LNCAP (cell line): ENCODE measurements around the gene RABGAP1L.

Experiments
- TF ChIP-seq, protein P1 (sequence below): fragments of 450-650 bp; IDR thresholded peaks from 2 replicates; pipeline ENCODE4 v1.5.1; 2017; ENCODE audit warnings: mild to moderate bottlenecking

The RABGAP1L gene

DNA sequence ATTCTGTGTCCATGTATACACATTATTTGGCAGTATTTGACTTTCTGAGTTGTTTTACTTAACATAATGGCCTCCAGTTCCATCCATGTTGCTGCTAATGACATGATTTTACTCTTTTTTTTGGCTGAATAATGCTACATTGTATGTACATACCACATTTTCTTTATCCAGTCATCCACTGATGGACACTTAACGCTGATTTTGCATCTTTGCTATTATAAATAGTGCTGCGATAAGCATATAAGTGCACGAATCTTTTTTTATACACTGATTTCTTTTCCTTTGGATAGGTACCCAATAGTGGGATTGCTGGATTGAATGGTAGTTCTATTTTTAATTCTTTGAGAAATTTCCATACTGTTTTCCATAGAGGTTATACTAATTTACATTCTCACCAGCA is 544.0 kb downstream of the RABGAP1L start:
- TF ChIP-seq, protein P1, sequence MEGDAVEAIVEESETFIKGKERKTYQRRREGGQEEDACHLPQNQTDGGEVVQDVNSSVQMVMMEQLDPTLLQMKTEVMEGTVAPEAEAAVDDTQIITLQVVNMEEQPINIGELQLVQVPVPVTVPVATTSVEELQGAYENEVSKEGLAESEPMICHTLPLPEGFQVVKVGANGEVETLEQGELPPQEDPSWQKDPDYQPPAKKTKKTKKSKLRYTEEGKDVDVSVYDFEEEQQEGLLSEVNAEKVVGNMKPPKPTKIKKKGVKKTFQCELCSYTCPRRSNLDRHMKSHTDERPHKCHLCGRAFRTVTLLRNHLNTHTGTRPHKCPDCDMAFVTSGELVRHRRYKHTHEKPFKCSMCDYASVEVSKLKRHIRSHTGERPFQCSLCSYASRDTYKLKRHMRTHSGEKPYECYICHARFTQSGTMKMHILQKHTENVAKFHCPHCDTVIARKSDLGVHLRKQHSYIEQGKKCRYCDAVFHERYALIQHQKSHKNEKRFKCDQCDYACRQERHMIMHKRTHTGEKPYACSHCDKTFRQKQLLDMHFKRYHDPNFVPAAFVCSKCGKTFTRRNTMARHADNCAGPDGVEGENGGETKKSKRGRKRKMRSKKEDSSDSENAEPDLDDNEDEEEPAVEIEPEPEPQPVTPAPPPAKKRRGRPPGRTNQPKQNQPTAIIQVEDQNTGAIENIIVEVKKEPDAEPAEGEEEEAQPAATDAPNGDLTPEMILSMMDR = no peak

DNA sequence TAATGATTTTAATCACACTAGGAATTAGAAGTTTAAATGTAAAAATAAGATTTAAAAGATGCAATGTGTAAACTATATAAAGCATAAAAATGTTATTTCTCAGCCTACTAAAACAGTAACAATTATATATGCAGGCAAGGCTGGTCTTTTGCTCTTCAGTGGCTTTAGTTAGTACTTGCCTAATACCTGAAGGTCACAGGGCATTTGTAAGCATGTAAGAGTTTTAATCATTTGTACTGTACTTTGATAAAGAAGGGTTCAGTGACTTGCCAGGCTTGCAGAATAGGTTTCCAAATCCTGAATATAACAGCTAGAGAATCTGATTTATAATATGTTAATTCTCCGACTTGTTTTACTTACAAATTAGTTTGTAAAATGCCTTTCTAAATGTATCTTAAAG is 545.0 kb downstream of the RABGAP1L start:
- TF ChIP-seq, protein P1 = no peak

DNA sequence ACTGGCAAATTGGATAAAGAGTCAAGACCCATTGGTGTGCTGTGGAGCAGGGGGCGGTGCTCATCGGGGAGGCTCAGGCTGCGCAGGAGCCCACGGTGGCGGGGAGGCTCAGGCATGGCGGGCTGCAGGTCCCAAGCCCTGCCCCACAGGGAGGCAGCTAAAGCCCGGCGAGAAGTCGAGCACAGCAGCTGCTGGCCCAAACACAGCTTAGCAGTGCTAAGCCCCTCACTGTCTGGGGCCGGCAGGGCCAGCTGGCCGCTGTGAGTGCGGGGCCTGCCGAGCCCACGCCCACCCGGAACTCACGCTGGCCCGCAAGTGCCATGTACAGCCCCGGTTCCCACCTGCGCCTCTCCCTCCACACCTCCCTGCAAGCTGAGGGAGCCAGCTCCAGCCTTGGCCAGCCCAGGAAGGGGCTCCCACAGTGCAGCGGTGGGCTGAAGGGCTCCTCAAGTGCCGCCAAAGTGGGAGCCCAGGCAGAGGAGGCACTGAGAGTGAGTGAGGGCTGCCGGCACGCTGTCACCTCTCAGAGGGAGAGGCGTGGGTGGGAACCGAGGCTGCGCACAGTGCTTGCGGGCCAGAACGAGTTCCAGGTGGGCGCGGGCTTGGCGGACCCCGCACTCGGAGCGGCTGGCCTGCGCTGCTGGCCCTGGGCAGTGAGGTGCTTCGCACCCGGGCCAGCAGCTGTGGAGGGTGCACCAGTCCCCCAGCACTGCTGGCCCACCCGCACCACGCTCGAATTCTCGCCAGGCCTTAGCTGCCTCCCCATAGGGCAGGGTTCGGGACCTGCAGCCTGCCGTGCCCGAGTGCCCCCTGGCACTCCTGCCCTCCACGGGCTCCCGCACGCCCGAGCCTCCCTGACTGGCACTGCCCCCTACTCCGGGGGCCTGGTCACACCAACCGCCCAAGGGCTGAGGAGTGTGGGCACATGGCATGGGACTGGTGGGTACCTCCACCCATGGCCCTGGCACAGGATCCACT is 551.8 kb downstream of the RABGAP1L start:
- TF ChIP-seq, protein P1 = no peak

DNA sequence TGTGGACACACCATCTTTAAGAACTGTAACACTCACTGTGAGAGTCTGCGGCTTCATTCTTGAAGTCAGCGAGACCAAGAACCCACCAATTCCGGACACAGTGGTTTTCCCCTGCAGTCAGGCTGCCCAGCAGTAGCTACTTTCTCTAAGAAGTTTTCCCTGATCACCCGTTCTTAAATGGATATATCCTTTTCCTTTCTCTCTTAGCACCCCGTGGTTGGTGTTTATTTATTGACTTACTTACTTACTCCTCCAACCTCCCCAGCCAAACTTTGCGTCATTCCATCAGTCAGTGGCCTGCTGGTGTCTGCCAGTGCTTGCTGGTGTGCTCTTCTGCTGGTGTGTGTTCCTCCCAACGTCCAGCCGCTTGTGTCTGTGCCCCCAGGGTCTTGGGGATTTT is 553.2 kb downstream of the RABGAP1L start:
- TF ChIP-seq, protein P1 = no peak

DNA sequence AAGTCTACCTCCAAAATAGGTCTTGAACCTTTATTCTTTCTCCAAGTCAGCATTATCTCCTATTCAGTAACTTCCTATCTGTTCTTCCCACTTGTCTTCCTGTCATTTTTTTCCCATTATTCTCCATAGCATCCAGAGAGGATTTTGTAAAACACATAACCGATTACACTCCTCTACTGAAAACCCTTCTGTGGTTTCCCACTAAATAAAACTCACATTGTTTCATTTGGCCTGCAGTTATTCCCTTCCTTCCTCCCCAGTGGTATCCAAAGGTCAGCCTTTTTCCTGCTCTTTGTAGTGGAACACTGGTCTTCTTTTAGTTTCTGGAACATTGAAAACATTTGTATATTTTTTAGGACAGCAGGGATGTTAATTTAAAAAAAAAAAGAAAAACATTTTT is 554.5 kb downstream of the RABGAP1L start:
- TF ChIP-seq, protein P1 = no peak

DNA sequence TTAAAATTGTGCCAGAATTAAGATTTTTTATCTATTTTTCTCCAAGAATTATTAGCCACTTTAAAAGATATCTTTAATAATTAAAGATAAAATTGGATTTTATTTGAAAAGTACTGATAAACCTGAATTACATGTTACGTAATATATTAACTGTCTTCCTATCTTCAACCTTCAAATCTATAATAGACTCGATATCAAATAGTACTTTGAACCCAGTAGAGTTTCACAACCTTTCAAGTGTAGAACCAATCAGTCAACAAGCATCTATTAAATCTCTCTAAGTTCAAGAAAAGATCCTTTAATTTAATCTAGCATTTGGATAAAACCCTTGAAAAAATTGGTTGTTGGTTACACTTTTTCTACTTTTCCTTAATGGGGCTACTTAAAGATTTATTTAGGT is 559.9 kb downstream of the RABGAP1L start:
- TF ChIP-seq, protein P1 = no peak

DNA sequence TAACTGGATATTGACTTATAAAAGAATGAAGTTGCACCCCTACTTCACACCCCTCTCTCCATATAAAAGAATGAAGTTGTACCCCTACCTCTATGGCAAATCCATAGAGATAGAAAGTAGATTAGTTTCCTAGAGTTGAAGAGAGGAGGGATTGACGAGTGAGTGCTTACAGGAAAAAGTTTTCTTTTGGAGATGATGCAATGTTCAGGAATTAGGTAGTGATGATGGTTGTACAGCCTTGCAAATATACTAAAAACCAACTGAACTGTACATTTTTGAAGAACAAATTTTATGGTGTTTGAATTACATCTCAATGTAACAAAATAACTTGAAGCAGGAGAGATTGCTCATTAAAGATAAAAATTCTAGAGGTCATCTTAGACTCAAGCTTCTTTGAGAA is 561.3 kb downstream of the RABGAP1L start:
- TF ChIP-seq, protein P1 = no peak
